Activated CD8-positive, alpha-beta memory T cell treated with anti-CD3 and anti-CD28 coated beads for 1 hour (primary cell): ENCODE results near the gene WDR74.
"Not testable (repeated sequence)": the region's sequence is repeated elsewhere in the genome, so short reads cannot be mapped to it uniquely, and the experiment has no call there.

Source experiments
- DNase-seq, 2 donors: peaks; one replicate each; pipeline ENCODE4 v3.0.0-alpha.2; 2020; ENCODE audit warnings: low read depth in 1 of 2; ENCODE audit errors: extremely low read depth in 1 of 2

WDR74 gene

GRCh38 chr11:62860835-62861563 is 21.6 kb upstream of the WDR74 start:
- DNase-seq, result no peak

DNA sequence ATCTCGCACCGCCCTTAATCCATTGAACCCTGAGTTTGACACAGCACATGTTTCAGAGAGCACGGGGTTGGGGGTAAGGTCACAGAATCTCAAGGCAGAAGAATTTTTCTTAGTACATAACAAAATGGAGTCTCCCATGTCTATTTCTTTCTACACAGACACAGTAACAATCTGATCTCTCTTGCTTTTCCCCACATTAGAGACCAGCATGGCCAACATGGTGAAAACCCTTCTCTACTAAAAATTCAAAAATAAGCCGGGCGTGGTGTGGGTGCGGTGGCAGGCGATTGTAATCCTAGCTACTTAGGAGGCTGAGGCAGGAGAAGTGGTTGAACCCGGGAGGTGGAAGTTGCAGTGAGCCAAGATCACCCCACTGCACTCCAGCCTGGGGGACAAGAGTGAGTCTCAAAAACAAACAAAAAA is 19.9 kb upstream of the WDR74 start:
- DNase-seq, result not testable (repeated sequence)

DNA sequence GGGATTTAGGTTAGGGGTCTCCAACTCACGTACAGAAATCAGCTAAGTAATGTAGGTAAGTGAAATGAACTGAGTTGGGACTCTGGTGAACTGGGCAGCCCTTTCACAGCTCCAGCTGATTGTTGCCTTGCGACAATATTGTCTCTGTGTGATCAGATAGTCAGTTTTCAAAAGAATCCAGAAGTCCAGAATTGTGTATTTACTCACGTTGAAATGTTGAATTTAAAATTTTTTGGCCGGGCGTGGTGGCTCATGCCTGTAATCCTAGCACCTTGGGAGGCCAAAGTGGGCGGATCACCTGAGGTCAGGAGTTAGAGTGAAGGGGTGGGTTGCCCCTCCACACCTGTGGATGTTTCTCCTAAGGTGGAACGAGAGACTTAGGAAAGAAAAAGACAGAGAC is 18.8 kb upstream of the WDR74 start:
- DNase-seq, result no peak

DNA sequence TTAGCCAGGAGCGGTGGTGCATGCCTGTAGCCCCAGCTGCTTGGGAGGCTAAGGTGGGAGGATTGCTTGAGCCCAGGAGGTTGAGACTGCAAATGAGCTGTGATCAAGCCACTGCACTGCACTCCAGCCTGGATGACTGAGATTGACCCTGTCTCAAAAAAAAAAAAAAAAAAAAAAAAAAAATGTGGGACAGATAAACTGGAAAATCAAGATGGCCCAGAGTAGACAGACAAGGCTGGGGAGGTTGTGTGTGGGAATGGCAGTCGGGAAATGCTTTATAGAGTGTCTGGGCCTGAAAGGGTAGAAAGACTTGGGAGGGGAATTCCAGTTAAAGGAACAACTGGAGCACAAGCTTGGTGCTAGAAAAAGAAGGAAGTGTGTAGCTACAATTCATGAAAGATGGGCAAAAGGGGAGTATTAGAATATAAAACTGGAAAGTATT is 18.2 kb upstream of the WDR74 start:
- DNase-seq, result no peak

DNA sequence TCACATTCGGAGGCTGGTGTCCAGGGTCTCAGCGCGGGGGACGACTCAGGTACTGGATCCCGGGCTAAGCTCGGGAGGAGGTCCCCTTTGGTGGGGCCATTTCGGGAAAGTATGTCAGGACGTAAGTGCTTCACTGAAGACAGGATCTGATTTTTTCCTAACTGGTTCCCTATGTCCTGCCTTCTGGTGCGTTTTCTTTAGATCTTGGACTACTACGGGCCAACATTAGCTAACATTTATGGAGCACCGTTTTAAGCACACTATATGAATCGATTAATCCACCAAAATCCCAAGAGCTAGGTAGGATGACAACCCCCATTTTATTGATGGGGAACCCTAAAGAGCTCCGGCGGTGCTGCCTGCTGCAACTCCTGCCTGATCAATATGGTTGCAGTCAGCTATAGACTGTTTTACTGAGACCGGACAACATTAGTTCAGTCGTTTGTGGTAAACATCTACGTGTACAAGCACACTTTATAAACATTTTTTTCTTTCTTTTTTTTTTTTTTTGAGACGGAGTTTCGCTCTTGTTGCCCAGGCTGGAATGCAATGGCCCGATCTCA is 17.0 kb upstream of the WDR74 start:
- no peak for DNase-seq

DNA sequence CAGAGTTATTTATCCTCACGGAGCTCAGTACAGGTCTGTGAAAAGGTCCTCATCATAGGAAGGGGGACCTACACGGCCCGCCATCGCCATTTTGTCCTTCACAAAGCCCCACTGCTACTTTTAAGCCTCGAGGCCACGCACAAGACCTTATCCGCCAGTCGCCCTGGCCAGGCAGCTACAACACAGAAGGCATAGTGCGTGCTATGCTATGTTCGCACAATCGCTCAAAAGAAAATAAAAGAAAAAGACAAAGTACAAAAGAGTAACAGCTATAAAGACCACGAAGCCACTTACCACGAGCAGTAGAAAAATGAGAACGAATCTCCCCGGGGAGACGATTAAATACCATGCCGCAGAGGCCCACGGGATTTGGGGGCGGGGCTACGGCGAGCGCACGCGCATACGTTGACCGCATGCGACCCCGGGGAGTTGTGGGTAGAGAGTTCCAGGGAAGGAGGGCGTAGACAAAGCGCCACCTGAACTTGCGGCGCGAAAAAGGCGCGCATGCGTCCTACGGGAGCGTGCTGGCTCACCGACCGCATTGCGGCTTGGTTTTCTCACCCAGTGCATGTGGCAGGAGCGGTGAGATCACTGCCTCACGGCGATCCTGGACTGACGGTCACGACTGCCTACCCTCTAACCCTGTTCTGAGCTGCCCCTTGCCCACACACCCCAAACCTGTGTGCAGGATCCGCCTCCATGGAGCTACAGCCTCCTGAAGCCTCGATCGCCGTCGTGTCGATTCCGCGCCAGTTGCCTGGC is 16.4 kb upstream of the WDR74 start:
- peak; percentile 93 to 96 for DNase-seq

DNA sequence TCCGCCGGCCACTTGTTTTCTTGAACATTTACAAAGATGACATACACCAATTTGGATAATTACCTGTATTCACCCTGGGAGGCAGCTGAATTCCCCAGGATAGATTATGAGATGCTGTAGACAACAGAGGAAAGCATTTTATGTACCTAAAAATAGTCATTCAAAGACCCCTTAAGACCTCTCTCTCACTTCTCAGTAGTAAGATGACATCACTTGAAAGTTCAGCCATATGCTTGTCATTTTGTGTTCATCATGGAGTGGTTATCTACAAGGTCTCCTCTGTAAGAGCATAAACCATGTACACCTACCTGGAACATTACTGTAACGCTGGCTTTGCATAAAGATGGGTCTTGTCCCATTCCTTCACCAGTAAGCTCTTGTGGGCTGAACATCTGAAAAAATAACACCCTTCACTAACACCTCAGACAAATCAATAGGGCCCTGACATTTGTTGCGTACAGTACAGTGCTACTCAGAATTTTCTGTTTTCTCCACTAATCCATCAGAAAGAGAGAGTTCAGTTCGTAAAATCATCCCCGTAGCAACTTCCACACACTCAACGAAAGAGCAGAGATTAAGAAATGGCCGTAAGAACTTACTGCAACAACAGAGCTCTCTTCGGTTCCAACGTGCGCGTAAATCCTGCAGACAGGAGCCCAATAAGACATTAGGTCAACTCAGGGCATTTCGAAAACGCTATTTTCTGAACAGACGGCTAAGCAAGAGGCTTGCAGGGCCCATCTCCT is 15.6 kb upstream of the WDR74 start:
- no peak for DNase-seq

DNA sequence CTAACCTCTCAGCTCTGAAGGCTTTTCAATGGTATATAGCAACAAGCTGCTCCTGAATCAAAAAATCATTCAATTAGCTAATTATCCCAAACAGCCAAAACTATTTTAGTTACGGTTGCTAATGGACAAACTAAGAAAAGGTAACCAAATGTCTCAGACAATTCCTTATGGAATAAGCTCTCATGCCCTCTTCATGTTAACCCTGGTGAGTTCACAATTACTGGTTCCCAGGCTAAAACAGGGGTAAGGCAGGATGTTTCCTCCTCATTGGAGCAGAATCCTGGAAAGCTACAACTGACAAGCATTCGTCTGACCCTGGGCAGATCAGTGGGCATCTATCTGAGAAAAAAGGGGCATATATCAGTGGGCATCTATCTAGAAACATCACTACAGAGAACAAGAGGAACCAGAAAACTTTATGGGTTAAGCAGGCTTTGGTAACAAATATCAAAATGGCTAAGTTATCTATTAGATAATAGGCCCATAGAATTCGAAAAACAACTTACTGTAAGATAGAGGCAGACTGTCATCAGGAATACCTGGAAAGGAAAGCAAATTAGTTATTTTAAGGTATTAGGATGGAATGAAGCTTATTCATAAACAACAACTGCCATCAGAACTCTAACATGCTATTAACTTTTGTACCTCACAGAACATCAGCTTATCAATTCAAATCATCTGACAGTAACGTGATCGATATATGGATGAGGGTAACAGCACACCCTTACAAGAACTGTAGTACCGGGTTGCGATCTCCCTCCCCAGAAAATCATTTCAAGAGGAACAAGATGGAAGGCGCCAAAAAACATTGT is 14.8 kb upstream of the WDR74 start:
- no peak for DNase-seq

DNA sequence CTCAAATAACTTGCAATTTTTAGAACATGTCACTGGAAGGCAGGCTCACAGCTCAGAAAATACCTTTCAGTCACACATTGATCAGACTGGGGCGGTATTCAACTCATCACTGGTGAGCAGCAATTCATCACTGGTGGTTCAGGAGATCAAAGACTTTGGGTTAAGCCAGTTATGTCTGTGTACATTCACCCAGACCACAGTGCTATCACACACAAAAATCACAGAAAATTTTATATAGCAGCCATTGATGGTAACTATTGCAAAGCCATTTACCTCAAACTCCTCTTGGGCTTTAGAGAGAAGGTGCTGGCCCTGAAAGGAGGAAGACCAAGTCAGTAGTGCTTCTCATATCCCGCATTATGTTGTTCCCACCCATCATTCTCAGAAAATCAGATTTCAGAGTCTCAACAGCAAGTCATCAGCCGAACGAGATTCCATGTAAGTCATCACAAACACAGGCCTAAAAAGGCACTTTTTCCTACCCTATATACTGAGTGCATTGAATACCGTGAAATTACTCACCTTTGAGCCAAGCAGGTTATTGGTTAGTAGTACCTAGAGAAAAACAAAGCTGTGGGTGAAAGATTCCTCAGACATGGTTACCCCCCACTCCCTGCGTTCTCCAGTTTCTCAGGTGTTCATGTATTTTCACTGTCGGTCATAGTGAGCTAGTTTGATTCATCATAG is 14.0 kb upstream of the WDR74 start:
- no peak for DNase-seq

GRCh38 chr11:62852523-62853188 is 13.3 kb upstream of the WDR74 start:
- no peak for DNase-seq

GRCh38 chr11:62851807-62852522 is 12.6 kb upstream of the WDR74 start:
- DNase-seq, result no peak

DNA sequence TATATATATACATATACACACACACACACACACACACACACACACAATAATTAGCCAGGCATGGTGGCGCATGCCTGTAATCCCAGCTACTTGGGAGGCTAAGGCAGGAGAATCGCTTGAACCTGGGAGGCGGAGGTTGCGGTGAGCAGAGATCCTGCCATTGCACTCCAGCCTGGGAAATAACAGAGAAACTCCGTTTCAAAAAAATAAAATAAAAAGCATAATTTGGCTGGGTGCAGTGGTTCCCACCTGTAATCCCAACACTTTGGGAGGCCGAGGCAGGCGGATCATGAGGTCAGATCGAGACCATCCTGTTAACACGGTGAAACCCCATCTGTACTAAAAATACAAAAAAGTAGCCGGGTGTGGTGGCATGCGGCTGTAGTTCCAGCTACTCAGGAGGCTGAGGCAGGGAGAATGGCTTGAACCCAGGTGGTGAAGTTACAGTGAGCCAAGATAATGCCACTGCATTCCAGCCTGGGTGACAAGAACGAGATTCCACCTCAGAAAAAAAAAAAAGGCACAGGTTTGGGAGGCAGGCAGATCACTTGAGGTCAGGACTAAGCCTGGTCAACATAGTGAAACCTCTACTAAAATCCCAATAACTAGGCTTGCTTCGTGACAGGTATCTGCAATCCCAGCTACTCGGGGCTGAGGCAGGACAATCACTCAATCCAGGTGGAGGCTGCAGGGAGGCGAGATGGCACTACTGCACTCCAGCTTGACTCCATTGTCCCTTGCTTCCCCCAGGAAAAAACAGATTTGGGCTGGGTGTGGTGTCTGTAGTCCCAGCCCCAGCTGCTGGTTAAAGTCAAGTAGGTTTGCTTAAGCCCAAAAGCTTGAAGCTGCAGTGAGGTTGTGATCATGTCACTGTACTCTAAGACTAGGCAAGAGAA is 11.8 kb upstream of the WDR74 start:
- no peak for DNase-seq

- no peak for DNase-seq
Measured at GRCh38 chr11:62847767-62848314, 8.5 kb upstream of the WDR74 start.

GRCh38 chr11:62846177-62846576 is 6.8 kb upstream of the WDR74 start:
- DNase-seq, result no peak

DNA sequence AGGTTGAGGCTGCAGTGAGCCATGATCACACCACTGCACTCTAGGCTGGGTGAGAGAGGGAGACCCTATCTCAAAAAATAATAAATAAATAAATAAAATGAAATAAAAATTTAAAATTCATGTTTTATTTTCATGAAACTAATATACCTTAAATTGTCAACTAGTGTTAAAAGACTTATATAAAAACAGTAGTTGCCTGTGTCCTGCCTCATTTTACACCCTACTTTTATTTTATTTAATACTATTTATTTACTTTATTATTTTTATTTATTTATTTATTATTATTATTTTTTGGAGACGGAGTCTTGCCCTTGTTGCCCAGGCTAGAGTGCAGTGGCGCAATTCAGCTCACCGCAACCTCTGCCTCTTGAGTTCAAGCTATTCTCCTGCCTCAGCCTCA is 4.8 kb upstream of the WDR74 start:
- no peak for DNase-seq

DNA sequence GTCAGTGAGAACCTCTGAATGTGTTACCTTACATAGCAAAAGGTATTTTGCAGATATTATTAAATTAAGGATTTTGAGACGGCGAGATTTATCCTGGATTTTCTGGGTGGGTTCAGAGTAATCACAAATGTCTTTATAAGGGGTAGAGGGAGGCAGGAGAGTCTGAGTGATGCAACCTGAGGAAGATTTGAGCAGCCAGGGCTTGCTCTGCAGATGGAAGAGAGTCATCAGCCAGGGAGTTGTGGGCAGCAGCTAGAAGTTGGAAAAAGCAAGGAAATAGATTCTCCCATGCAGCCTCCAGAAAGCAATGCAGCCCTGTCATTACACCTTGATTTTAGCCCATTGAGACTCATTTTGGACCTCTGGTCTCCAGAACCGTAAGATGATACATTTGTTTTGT is 4.1 kb upstream of the WDR74 start:
- no peak for DNase-seq

DNA sequence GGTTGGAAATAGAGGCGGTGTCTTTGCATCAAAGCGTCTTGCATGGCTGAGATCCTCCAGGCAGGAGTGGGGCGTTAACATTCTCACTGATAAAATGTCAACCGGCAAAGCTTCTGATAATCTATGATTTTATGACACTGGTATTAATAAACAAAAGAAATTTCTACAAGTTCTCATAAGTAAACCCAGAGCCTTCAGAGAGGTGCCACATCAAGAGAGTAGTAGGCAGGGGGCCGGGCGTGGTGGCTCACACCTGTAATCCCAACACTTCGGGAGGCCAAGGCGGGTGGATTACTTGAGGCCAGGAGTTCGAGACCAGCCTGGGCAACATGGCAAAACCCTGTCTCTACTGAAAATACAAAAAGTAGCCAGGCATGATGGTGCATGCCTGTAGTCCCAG is 3.5 kb upstream of the WDR74 start:
- not testable (repeated sequence) for DNase-seq
